K562 (cell line): ENCODE results near the gene GARRE1. TPM values are rescaled to one million over a fixed set of nuclear protein-coding genes. Genes with fewer than 3 reads are reported as not detected.
A peak's percentile ranks its signal among the peaks of the same experiment; 100 is the strongest.

Source experiments
- ATAC-seq: fragments of 200-7000 bp; cut with Tn5 transposase; 3 replicates; pipeline ENCODE4 v1.9.1; 2020; ENCODE audit warnings: moderate library complexity
- BruUV-seq: library from RNA; stranded (reverse); fragments of 400-500 nt; replicated peaks from 2 replicates; lab custom pipeline; 2021; lab: Mats Ljungman, UMichigan
- CTCF ChIA-PET: fragments of 300-600 bp; formaldehyde crosslinking; extraction: SDS; loops from one replicate; lab custom pipeline; 2021; ENCODE audit warnings: low intra/inter-chr PET ratio; lab: Yijun Ruan, JAX
- POLR2A ChIA-PET: fragments of 300-600, 350-650 bp; sonication (Branson Sonifier 250); formaldehyde crosslinking; extraction: SDS; loops from one replicate; lab custom pipeline; 2021; ENCODE audit warnings: antibody characterized with exemption, inconsistent platforms; lab: Yijun Ruan, JAX
- DNase-seq, 4 experiments: peaks; one replicate each; pipeline versions ENCODE4 v3.0.0 to v3.0.0-alpha.2; 2011 to 2018; ENCODE audit warnings: low spot score in 3 of 4, mixed read lengths in 3 of 4; ENCODE audit errors: extremely low read depth in 1 of 4
- FAIRE-seq: peaks from 2 replicates; lab custom pipeline; 2011; peaks lifted over from hg19 to GRCh38; lab: Jason Lieb, UNC
- H2AFZ ChIP-seq: 2 replicates; pipeline ENCODE4 v1.6.0; 2011; ENCODE audit warnings: low read depth, low read length, control low read depth, inconsistent platforms
- H3K27ac ChIP-seq: fragments of 200-600 bp; 3 replicates; pipeline ENCODE4 v1.8.0; 2011; ENCODE audit warnings: low read depth, mild to moderate bottlenecking, control low read depth, inconsistent platforms, low read length, moderate library complexity, mixed read lengths; ENCODE audit errors: extremely low read depth
- H3K27me3 ChIP-seq, 2 experiments: fragments of 300-600 bp in 1 of 2; 2 replicates in 1 of 2; 3 replicates in 1 of 2; pipeline versions ENCODE4 v1.6.0 to v1.8.0; 2011; ENCODE audit warnings: inconsistent platforms in 2 of 2, low read length in 2 of 2, mild to moderate bottlenecking in 1 of 2, mixed read lengths in 1 of 2, moderate library complexity in 1 of 2; ENCODE audit not compliant: control insufficient read depth in 2 of 2, insufficient read depth in 2 of 2
- H3K36me3 ChIP-seq: fragments of 300-600 bp; 3 replicates; pipeline ENCODE4 v1.8.0; 2011; ENCODE audit warnings: mild to moderate bottlenecking, low read length, inconsistent platforms; ENCODE audit not compliant: control insufficient read depth, insufficient read depth
- H3K4me1 ChIP-seq, 2 experiments: fragments of 200-600 bp in 1 of 2; replicated peaks in 1 of 2; 2 replicates in 1 of 2; 3 replicates in 1 of 2; pipeline versions ENCODE4 v1.5.1 to v1.8.0; 2011; ENCODE audit warnings: inconsistent platforms in 2 of 2, low read length in 2 of 2, mild to moderate bottlenecking in 1 of 2, mixed read lengths in 1 of 2, moderate library complexity in 1 of 2; ENCODE audit not compliant: control insufficient read depth in 2 of 2, insufficient read depth in 2 of 2
- H3K4me2 ChIP-seq: 2 replicates; pipeline ENCODE4 v1.6.1; 2011; ENCODE audit warnings: low read length, control low read depth, inconsistent platforms, mixed read lengths; ENCODE audit not compliant: insufficient read depth
- H3K4me3 ChIP-seq: fragments of 200-600 bp; sonication (generic), shearing (Covaris generic); 2 replicates; pipeline ENCODE4 v1.5.1; 2016; ENCODE audit warnings: control low read depth, inconsistent platforms
- H3K79me2 ChIP-seq: fragments of 200-600 bp; 3 replicates; pipeline ENCODE4 v1.8.0; 2011; ENCODE audit warnings: low read length, inconsistent platforms; ENCODE audit not compliant: control insufficient read depth, insufficient read depth
- H3K9ac ChIP-seq, 2 experiments: 2 replicates each; pipeline versions ENCODE4 v1.6.0 to v1.6.1; 2011; ENCODE audit warnings: low read depth in 2 of 2, low read length in 2 of 2, control low read depth in 1 of 2, inconsistent platforms in 1 of 2, mild to moderate bottlenecking in 1 of 2, mixed read lengths in 1 of 2; ENCODE audit not compliant: insufficient read depth in 1 of 2
- H3K9me1 ChIP-seq: one replicate; pipeline ENCODE4 v1.6.0; 2011; ENCODE audit warnings: inconsistent platforms, mild to moderate bottlenecking, low read length, moderate library complexity; ENCODE audit not compliant: control insufficient read depth, insufficient read depth
- H3K9me3 ChIP-seq: replicated peaks from 2 replicates; pipeline ENCODE4 v1.5.1; 2011; ENCODE audit warnings: low read depth, low read length, inconsistent platforms; ENCODE audit not compliant: control insufficient read depth, insufficient read depth
- H4K20me1 ChIP-seq: replicated peaks from 2 replicates; pipeline ENCODE4 v1.6.1; 2011; ENCODE audit warnings: low read length, inconsistent platforms, mixed read lengths; ENCODE audit not compliant: control insufficient read depth, insufficient read depth
- ZNF316 ChIP-seq: fragments of 450-650 bp; IDR thresholded peaks from 2 replicates; pipeline ENCODE4 v1.6.1; 2016
- ZNF586 ChIP-seq: fragments of 450-650 bp; formaldehyde crosslinking; conservative IDR thresholded peaks from 2 replicates; pipeline ENCODE4 v1.4.0; 2020; ENCODE audit warnings: mild to moderate bottlenecking, moderate library complexity
- WGBS: fragments of 100-300 bp; shearing (Covaris generic); methylation state at CpG from one replicate; pipeline ENCODE4 v1.1.6; 2016; ENCODE audit warnings: low coverage, mixed read lengths; ENCODE audit not compliant: insufficient coverage; ENCODE audit errors: missing lambda C conversion rate; 5-methylcytosine and 5-hydroxymethylcytosine counted together
- in situ Hi-C: fragments of 300-500 bp; cut with MboI; formaldehyde crosslinking; loops from 4 replicates; pipeline ENCODE4 v1.15.0; 2018; ENCODE audit warnings: inconsistent platforms, mixed read lengths
- intact Hi-C: fragments of 100-400 bp; cut with micrococcal nuclease; formaldehyde crosslinking; loops from 2 replicates; pipeline ENCODE4 v1.14.2; 2022
- polyA plus RNA-seq, 8 experiments: library from polyadenylated mRNA; depleted of rRNA in 4 of 8; stranded (reverse) in 5 of 8; unstranded in 3 of 8; fragments of >200 nt; fragmentation: Nextera tagmentation in 2 of 8; fragmentation: Illumina TruSeq in 1 of 8; extraction: Ambion mirVana in 2 of 8; extraction: Trizol in 1 of 8; gene quantifications; 2 replicates each; pipeline versions ENCODE4 v1.2.1 to v1.2.3, GENCODE V29; 2011 to 2014; ENCODE audit warnings: inconsistent platforms in 1 of 8, missing spikeins in 1 of 8
- total RNA-seq, 7 experiments: library from RNA; depleted of rRNA in 6 of 7; stranded (reverse); fragments of >200 nt in 6 of 7; fragmentation: Illumina TruSeq in 2 of 7; extraction: Trizol in 2 of 7; gene quantifications; 2 replicates each; pipeline versions ENCODE4 v1.2.1 to v1.2.3, GENCODE V29; 2011 to 2021; ENCODE audit warnings: low replicate concordance in 1 of 7
- TF ChIP-seq, protein P1 (sequence below): fragments of 250-450 bp; sonication (Bioruptor Pico); IDR thresholded peaks from 2 replicates; pipeline ENCODE4 v1.4.0; 2020; ENCODE audit warnings: mild to moderate bottlenecking, moderate library complexity

The GARRE1 gene
- total and polyA plus RNA-seq, 9 of the 15 experiments (the other 6 are each of a cell fraction or from before 2014, with no cell fraction given) = 1.6 to 12.8 (median 7.5) TPM

DNA sequence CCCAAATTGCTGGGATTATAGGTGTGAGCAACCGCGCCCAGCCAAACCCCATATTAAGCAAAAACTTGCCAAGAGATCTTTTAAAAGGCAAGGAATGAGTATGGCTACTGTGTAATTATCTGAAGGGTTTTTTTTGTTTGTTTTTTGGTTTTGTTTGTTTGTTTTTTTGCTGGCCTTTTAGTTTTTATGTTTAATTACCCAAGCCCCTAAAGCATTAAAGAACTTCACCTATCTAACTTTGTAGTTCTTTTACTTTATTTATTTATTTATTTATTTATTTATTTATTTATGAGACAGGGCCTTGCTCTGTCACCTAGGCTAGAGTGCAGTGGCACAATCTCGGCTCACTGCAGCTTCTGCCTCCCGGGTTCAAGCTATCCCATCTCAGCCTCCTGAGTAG lies 40.3 kb upstream of the GARRE1 start:
- WGBS = 95% methylated on average over 4 of the region's 4 CpGs
- Histone ChIP-seq H3K9ac (no peak overlapping the region), H3K36me3 (peaks cover 70% of the 10 kb centered on the region), H3K27me3 (no peaks in the 10 kb centered on the region), H3K9me1 (no peaks in the 10 kb centered on the region), H4K20me1 (peaks cover 10% of the 10 kb centered on the region; the same call in 1 of the 2 replicates), H3K9me3 (no peaks in the 10 kb centered on the region), H3K4me2 (no peak overlapping the region), H2AFZ (no peak overlapping the region), H3K27ac (no peak overlapping the region), H3K4me1 (peaks cover 9 to 11% of the 10 kb centered on the region in 2 experiments), H3K79me2 (peaks cover 7% of the 10 kb centered on the region; the same call in 2 of the 3 replicates), H3K4me3 (no peak overlapping the region)
- in situ Hi-C loops (no loop called here), intact Hi-C loops (no loop called here)
- no peak for ATAC-seq
- TF ChIP-seq ZNF586 (CRISPR knock-in tag) (no peak), ZNF316 (peak; percentile 5; the same call in 1 of the 2 replicates)
- TF ChIP-seq, protein P1, sequence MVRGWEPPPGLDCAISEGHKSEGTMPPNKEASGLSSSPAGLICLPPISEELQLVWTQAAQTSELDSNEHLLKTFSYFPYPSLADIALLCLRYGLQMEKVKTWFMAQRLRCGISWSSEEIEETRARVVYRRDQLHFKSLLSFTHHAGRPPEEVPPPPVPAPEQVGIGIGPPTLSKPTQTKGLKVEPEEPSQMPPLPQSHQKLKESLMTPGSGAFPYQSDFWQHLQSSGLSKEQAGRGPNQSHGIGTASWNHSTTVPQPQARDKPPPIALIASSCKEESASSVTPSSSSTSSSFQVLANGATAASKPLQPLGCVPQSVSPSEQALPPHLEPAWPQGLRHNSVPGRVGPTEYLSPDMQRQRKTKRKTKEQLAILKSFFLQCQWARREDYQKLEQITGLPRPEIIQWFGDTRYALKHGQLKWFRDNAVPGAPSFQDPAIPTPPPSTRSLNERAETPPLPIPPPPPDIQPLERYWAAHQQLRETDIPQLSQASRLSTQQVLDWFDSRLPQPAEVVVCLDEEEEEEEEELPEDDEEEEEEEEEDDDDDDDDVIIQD (CRISPR knock-in tag) = no peak
- no peak for FAIRE-seq
- no TSS peak for BruUV-seq
- POLR2A ChIA-PET = no interaction called here
- no peak for DNase-seq
- CTCF ChIA-PET = interaction anchor here (0.7 kb wide), 1 partner anchor 436 kb away, joined by 4 read pairs; no protein-coding TSS in a partner anchor
